ENCODE results near the gene NOS2. TPM values are rescaled to one million over a fixed set of nuclear protein-coding genes. Genes with fewer than 3 reads are reported as not detected.
"Not testable (repeated sequence)": the region's sequence is repeated elsewhere in the genome, so short reads cannot be mapped to it uniquely, and the experiment has no call there.

NOS2 gene
- total RNA-seq, 1 donor from 2014 or later: 1.6 TPM

DNA sequence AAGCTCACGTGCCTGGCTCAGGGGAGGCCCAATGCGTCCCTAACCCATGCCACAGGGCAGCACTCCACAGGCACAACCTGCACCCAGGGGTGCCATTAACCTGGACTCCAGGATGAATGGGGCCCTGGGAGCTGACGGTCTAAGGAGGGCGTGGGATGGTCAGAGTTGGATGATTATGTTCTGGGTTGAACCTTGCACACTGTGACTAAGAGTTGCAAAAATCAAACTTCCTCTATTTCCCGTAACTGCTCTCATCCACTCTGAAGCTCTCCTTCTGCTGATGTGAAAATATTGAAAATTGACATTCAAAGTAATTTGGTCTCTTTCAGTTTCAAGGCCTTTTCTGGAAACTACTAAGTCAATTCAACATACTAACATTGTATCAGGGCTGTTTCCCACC is 54.0 kb downstream of the NOS2 start:
- DNase-seq (ENCODE audit: low spot score); intact Hi-C loops (cut with DNase I); ATAC-seq: not testable (repeated sequence)

GRCh38 chr17:27745207-27745830 is 55.0 kb downstream of the NOS2 start:
- intact Hi-C loops (cut with DNase I); ATAC-seq; DNase-seq (ENCODE audit: low spot score): not testable (repeated sequence)

DNA sequence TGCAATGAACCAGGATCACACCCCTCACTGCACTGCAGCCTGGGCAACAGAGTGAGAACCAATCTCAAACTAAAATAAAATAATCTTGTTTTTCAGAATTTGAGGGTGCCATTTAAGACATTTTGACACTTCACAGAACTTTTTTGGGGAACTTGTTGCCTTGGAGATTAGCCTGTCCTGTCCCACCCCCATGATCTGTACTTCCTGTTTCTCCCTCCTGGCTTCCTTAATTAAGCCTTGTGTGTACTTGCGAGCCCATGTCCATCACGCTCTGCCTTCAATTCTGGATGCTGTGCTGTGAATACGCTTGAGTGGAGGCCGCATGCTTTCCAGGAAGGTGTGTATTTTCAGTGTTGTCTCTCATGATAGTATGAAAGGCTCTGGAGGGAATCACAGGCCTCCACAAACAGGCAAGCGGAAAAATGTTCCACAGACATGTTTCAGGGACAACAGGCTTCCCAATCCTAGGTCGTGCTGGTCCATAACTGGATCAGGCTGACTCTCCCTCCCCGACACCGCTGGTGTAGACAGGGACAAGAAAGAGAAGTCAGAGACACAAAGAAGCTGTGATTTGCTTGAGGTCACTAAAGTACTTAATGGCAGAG is 56.9 kb downstream of the NOS2 start:
- DNase-seq (ENCODE audit: low spot score): no peak
- ATAC-seq: no peak
- intact Hi-C loops (cut with DNase I): no loop called here

GRCh38 chr17:27741971-27742575 is 58.3 kb downstream of the NOS2 start:
- DNase-seq (ENCODE audit: low spot score) (no peak), ATAC-seq (no peak)
- intact Hi-C loops (cut with DNase I): no loop called here

DNA sequence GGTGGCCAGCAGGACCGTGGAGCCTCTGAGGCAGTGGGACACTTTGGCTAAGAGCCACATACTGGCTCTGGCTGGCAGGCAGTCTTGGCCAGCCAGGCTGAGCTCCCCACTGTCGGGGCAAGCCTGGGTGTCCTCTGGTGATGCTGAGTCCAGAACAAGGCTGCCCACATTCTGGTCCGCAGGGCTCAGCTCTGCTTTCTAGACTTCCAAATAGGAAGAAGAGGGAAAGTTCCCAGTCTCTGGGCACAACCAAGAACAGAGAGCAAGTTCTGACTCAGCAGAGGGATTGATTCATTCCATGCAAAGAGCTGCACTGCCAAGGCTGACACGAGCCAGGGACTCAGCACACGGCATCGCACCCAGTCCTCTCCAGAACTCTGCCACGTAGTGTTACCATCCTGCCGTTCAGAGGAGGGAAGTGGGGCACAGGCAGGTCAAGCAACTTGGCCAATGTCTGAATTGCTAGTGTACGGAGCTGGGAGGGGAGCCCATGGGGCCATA is 58.9 kb downstream of the NOS2 start:
- intact Hi-C loops (cut with DNase I): no loop called here
- ATAC-seq (no peak), DNase-seq (ENCODE audit: low spot score) (no peak)

DNA sequence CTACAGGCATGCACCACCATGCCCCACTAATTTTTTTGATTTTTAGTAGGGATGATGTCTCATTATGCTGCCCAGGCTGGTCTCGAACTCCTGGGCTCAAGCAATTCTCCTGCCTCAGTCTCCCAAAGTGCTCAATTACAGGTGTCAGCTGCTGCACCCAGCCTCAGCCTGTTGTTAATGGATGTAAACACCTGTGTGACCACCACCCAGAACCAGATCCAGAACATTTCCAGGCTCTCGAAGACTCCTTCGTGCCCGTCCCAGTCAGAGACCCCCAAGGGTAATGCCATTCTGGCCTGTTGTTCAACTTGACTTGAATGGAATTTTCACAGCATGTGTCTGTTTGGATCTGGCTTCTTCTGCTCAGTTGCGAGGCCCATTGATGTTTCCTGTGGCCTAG is 59.8 kb downstream of the NOS2 start:
- DNase-seq (ENCODE audit: low spot score); ATAC-seq; intact Hi-C loops (cut with DNase I): not testable (repeated sequence)

DNA sequence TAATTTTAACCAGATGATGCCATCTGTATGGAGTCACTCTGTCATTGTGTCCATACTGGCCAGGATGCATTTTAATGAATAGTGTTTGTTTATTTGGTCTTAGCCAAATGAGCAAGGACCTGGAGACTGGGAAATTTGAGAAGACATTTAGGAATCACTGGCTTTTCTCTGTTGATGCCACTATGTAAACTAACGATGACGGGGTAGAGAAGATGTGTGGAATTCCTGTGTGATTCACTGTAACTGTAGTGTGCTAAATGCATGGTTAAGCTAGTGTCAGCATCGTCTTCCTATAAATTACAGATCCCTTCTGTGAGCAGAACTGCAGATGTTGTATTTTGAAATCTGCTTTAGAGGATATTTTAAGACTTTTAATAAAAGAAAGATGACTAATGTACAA is 66.6 kb downstream of the NOS2 start:
- intact Hi-C loops (cut with DNase I): no loop called here
- no peak for ATAC-seq
- no peak for DNase-seq (ENCODE audit: low spot score)

DNA sequence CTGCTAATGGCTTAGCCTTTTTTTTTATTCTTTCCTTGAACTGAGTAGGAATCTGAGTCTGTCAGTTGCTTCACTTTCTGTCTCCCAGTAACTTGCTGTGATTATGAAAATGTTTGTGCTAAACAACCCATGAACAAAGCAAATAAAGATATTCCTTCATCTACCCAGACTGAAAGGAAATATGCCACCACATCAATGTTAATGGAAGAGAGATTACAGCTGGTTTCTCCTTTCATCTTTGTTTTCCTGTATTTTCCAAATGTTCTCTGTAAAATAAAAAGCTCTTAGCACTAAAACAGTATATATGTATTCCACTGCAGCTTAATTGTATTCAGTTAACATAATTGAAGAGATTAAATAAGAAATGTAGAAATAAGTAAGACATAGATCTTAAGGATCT is 67.6 kb downstream of the NOS2 start:
- ATAC-seq; intact Hi-C loops (cut with DNase I); DNase-seq (ENCODE audit: low spot score): not testable (repeated sequence)

GRCh38 chr17:27725982-27726381 is 74.3 kb downstream of the NOS2 start:
- intact Hi-C loops (cut with DNase I); DNase-seq (ENCODE audit: low spot score); ATAC-seq: not testable (repeated sequence)

- DNase-seq (ENCODE audit: low spot score): no peak
- ATAC-seq: no peak
- intact Hi-C loops (cut with DNase I): no loop called here
Observed at GRCh38 chr17:27721797-27722196, 78.5 kb downstream of the NOS2 start.

Other genes with a start within 250 kb of the NOS2 start
- gene LGALS9, start 169.3 kb downstream of the NOS2 start, total RNA-seq: 41.8 TPM
- gene LYRM9, start 92.8 kb upstream of the NOS2 start, total RNA-seq: 32.5 TPM
- gene NLK, start 242.1 kb upstream of the NOS2 start, total RNA-seq: 34.9 TPM

All from sciatic nerve (tissue), 2 donors.